OCI-LY1 (cell line): ENCODE results near the gene ALPI.

ENCODE experiments used
- EZH2 ChIP-seq: fragments of 200-600 bp; sonication (generic), shearing (Covaris generic); IDR thresholded peaks from 2 replicates; pipeline ENCODE4 v1.8.0; 2017; ENCODE audit warnings: borderline replicate concordance, mixed run types, mild to moderate bottlenecking, antibody characterized with exemption, low read length, moderate library complexity, mixed read lengths
- TF ChIP-seq, protein P1 (sequence below): fragments of 200-600 bp; sonication (generic), shearing (Covaris generic); IDR thresholded peaks from 2 replicates; pipeline ENCODE4 v1.5.1; 2017; ENCODE audit warnings: mild to moderate bottlenecking, antibody characterized with exemption, low read length, moderate library complexity, mixed read lengths

DNA sequence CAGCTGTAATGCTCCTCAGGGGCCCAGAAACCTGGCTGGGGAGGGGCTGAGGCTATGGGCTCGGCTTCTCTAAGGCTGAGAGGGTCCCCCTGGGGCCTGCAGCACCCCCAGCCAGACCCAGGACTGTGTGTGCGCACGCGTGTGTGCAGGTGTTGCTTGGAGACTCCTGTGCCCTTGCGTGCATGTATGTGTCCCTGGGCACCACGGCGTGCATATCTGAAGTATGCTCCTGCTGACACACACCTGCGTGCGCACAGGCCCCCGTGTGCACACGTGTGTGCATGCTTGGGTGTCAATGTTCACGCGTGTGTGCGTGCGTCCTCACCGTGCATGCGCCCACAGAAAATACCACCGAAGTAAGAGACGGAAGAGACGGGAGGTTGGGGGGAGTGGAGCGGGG lies 46.6 kb downstream of the ALPI start:
- TF ChIP-seq, protein P1, sequence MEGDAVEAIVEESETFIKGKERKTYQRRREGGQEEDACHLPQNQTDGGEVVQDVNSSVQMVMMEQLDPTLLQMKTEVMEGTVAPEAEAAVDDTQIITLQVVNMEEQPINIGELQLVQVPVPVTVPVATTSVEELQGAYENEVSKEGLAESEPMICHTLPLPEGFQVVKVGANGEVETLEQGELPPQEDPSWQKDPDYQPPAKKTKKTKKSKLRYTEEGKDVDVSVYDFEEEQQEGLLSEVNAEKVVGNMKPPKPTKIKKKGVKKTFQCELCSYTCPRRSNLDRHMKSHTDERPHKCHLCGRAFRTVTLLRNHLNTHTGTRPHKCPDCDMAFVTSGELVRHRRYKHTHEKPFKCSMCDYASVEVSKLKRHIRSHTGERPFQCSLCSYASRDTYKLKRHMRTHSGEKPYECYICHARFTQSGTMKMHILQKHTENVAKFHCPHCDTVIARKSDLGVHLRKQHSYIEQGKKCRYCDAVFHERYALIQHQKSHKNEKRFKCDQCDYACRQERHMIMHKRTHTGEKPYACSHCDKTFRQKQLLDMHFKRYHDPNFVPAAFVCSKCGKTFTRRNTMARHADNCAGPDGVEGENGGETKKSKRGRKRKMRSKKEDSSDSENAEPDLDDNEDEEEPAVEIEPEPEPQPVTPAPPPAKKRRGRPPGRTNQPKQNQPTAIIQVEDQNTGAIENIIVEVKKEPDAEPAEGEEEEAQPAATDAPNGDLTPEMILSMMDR: no peak
- no peak for TF ChIP-seq EZH2
